Measurements from ENCODE around the gene NPC1. TPM values are rescaled to one million over a fixed set of nuclear protein-coding genes. Genes with fewer than 3 reads are reported as not detected.

The NPC1 gene
- total RNA-seq, 1 experiment from 2014 or later, result 51.6 TPM

DNA sequence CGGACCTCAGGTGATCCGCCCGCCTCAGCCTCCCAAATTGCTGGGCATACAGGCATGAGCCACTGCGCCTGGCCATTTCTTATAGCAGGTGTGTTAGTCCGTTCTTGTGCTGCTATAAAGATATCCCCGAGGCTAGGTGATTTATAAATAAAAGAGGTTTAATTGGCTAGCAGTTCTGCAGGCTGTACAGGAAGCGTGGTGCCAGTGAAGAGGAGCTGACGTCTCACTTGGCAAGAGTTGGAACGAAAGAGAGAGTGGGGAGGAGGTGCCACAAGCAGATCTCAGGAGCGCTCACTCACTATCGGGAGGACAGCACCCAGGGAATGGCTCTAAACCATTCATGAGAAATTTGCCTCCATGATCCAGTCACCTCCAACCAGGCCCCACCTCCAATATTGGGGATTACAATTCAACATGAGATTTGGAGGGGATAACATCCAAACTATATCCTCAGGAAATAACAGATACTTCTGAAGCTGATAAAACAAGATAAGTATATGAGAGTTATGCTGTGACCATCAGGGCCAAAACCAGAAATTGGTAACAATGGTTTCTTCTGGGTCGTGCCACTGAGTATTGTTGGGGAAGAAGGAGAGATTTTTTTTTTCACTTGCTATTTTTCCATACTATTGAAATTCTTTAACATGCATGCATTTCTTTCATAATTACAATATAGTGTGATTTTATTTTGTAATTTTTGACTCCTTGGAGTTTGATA is 90.4 kb downstream of the NPC1 start:
- Histone ChIP-seq H4K20me1 (ENCODE audit: insufficient read depth) (no peaks in the 10 kb centered on the region), H3K4me3 (replicated peaks in 1 of 2; ENCODE audit: low read depth in 1 of 2, low read length in 2 of 2) (no peak overlapping the region), H3K36me3 (ENCODE audit: control insufficient read depth in 1 of 2, insufficient read depth in 2 of 2, low read length in 2 of 2) (no peaks in the 10 kb centered on the region), H3K4me1 (ENCODE audit: control insufficient read depth in 1 of 2, insufficient read depth in 2 of 2, low read length in 2 of 2) (peaks cover 4 to 16% of the 10 kb centered on the region in 2 experiments), H3K27ac (ENCODE audit: low read depth, low read length) (no peak overlapping the region), H3K4me2 (ENCODE audit: low read length) (no peak overlapping the region), H3K9me2 (ENCODE audit: insufficient read depth) (no peaks in the 10 kb centered on the region), H3K9me3 (ENCODE audit: control insufficient read depth in 1 of 2, insufficient read depth in 1 of 2, low read depth in 1 of 2, low read length in 2 of 2) (peaks cover under 1 to 4% of the 10 kb centered on the region in 2 experiments; a peak in 2 of 4 replicates), H3K79me2 (ENCODE audit: insufficient read depth, low read length) (no peaks in the 10 kb centered on the region), H2AFZ (ENCODE audit: low read depth, low read length, poor library complexity, severe bottlenecking) (no peak overlapping the region), H3K9ac (ENCODE audit: low read length) (no peak overlapping the region), H3K27me3 (ENCODE audit: insufficient read depth, low read length) (no peaks in the 10 kb centered on the region)
- ATAC-seq (no peak), DNase-seq (ENCODE audit: low read depth, low spot score) (no peak)
- intact Hi-C loops (cut with micrococcal nuclease), result loop anchor here (5.0 to 10.0 kb wide), 2 partner anchors 91 to 619 kb away; partner anchors contain the start of gene NPC1
- POLR2A ChIA-PET, result no interaction called here
- CTCF ChIA-PET, result interaction anchor here (1.2 kb wide), 1 partner anchor 20 kb away, joined by 3 read pairs; no protein-coding TSS in a partner anchor
- BruUV-seq (replicated peaks), result no TSS peak
- TF ChIP-seq, protein P1, sequence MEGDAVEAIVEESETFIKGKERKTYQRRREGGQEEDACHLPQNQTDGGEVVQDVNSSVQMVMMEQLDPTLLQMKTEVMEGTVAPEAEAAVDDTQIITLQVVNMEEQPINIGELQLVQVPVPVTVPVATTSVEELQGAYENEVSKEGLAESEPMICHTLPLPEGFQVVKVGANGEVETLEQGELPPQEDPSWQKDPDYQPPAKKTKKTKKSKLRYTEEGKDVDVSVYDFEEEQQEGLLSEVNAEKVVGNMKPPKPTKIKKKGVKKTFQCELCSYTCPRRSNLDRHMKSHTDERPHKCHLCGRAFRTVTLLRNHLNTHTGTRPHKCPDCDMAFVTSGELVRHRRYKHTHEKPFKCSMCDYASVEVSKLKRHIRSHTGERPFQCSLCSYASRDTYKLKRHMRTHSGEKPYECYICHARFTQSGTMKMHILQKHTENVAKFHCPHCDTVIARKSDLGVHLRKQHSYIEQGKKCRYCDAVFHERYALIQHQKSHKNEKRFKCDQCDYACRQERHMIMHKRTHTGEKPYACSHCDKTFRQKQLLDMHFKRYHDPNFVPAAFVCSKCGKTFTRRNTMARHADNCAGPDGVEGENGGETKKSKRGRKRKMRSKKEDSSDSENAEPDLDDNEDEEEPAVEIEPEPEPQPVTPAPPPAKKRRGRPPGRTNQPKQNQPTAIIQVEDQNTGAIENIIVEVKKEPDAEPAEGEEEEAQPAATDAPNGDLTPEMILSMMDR (IDR thresholded peaks at IDR 0.05 in 2 of 3, conservative IDR thresholded peaks at IDR 0.05 in 1 of 3; ENCODE audit: borderline replicate concordance in 1 of 3, insufficient read depth in 1 of 3, low read depth in 2 of 3, low read length in 2 of 3), result no peak
- TF ChIP-seq EZH2phosphoT487 (IDR thresholded peaks at IDR 0.05; ENCODE audit: borderline replicate concordance) (no peak), SIN3A (IDR thresholded peaks at IDR 0.05; ENCODE audit: low read depth) (no peak), CBX3 (IDR thresholded peaks at IDR 0.05; ENCODE audit: low read depth) (no peak), SP1 (IDR thresholded peaks at IDR 0.05; ENCODE audit: low read depth) (no peak), SRF (IDR thresholded peaks at IDR 0.05; ENCODE audit: low read depth) (no peak), ZFX (IDR thresholded peaks at IDR 0.05) (no peak), POLR2A (IDR thresholded peaks at IDR 0.05; ENCODE audit: borderline replicate concordance, extremely low read depth, insufficient read depth, insufficient read length) (no peak), EGR1 (IDR thresholded peaks at IDR 0.05; ENCODE audit: low read depth) (no peak), POLR2AphosphoS5 (IDR thresholded peaks at IDR 0.05; ENCODE audit: low read depth, low read length) (no peak), CEBPB (IDR thresholded peaks at IDR 0.05; ENCODE audit: low read depth) (no peak), YY1 (IDR thresholded peaks at IDR 0.05; ENCODE audit: extremely low read depth, insufficient replicate concordance, low read depth, low read length) (no peak), RAD21 (IDR thresholded peaks at IDR 0.05; ENCODE audit: low read depth) (no peak), FOSL1 (IDR thresholded peaks at IDR 0.05; ENCODE audit: low read depth) (no peak), JUND (IDR thresholded peaks at IDR 0.05) (no peak), ELF1 (IDR thresholded peaks at IDR 0.05; ENCODE audit: borderline replicate concordance, low read depth) (no peak), EZH2 (IDR thresholded peaks at IDR 0.05) (no peak)
- TF ChIP-seq, protein P2, sequence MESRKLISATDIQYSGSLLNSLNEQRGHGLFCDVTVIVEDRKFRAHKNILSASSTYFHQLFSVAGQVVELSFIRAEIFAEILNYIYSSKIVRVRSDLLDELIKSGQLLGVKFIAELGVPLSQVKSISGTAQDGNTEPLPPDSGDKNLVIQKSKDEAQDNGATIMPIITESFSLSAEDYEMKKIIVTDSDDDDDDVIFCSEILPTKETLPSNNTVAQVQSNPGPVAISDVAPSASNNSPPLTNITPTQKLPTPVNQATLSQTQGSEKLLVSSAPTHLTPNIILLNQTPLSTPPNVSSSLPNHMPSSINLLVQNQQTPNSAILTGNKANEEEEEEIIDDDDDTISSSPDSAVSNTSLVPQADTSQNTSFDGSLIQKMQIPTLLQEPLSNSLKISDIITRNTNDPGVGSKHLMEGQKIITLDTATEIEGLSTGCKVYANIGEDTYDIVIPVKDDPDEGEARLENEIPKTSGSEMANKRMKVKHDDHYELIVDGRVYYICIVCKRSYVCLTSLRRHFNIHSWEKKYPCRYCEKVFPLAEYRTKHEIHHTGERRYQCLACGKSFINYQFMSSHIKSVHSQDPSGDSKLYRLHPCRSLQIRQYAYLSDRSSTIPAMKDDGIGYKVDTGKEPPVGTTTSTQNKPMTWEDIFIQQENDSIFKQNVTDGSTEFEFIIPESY (IDR thresholded peaks at IDR 0.05; ENCODE audit: extremely low read depth, insufficient replicate concordance, low read length), result no peak
- TF ChIP-seq, protein P3, sequence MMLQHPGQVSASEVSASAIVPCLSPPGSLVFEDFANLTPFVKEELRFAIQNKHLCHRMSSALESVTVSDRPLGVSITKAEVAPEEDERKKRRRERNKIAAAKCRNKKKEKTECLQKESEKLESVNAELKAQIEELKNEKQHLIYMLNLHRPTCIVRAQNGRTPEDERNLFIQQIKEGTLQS (IDR thresholded peaks at IDR 0.05), result no peak
- TF ChIP-seq, protein P4, sequence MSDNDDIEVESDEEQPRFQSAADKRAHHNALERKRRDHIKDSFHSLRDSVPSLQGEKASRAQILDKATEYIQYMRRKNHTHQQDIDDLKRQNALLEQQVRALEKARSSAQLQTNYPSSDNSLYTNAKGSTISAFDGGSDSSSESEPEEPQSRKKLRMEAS (IDR thresholded peaks at IDR 0.05), result no peak
- RAD21 ChIA-PET (ENCODE audit: low non-redundant PET in 1 of 2, low total read pairs in 2 of 2, uncharacterized antibody in 2 of 2, unreplicated experiment in 2 of 2), result no interaction called here
